ENCODE data around the gene TLNRD1.

GRCh38 chr15:80972276-80972675 lies 28.4 kb upstream of the TLNRD1 start:
- TF ChIP-seq CTCF (IDR thresholded peaks at IDR 0.05) (no peak), POLR2A (IDR thresholded peaks at IDR 0.05) (no peak)
